K562 (cell line): ENCODE data around the gene AGK. TPM values are rescaled to one million over a fixed set of nuclear protein-coding genes. Genes with fewer than 3 reads are reported as not detected.
"Not testable (repeated sequence)": the region's sequence is repeated elsewhere in the genome, so short reads cannot be mapped to it uniquely, and the experiment has no call there.

Experiments used
- ATAC-seq: fragments of 200-7000 bp; cut with Tn5 transposase; 3 replicates; pipeline ENCODE4 v1.9.1; 2020; ENCODE audit warnings: moderate library complexity
- BruUV-seq: library from RNA; stranded (reverse); fragments of 400-500 nt; replicated peaks from 2 replicates; lab custom pipeline; 2021; lab: Mats Ljungman, UMichigan
- CTCF ChIA-PET: fragments of 300-600 bp; formaldehyde crosslinking; extraction: SDS; loops from one replicate; lab custom pipeline; 2021; ENCODE audit warnings: low intra/inter-chr PET ratio; lab: Yijun Ruan, JAX
- POLR2A ChIA-PET: fragments of 300-600, 350-650 bp; sonication (Branson Sonifier 250); formaldehyde crosslinking; extraction: SDS; loops from one replicate; lab custom pipeline; 2021; ENCODE audit warnings: antibody characterized with exemption, inconsistent platforms; lab: Yijun Ruan, JAX
- DNase-seq, 4 experiments: peaks; one replicate each; pipeline versions ENCODE4 v3.0.0 to v3.0.0-alpha.2; 2011 to 2018; ENCODE audit warnings: low spot score in 3 of 4, mixed read lengths in 3 of 4; ENCODE audit errors: extremely low read depth in 1 of 4
- FAIRE-seq: peaks from 2 replicates; lab custom pipeline; 2011; peaks lifted over from hg19 to GRCh38; lab: Jason Lieb, UNC
- H2AFZ ChIP-seq: 2 replicates; pipeline ENCODE4 v1.6.0; 2011; ENCODE audit warnings: low read depth, low read length, control low read depth, inconsistent platforms
- H3K27ac ChIP-seq: fragments of 200-600 bp; 3 replicates; pipeline ENCODE4 v1.8.0; 2011; ENCODE audit warnings: low read depth, mild to moderate bottlenecking, control low read depth, inconsistent platforms, low read length, moderate library complexity, mixed read lengths; ENCODE audit errors: extremely low read depth
- H3K27me3 ChIP-seq, 2 experiments: fragments of 300-600 bp in 1 of 2; 2 replicates in 1 of 2; 3 replicates in 1 of 2; pipeline versions ENCODE4 v1.6.0 to v1.8.0; 2011; ENCODE audit warnings: inconsistent platforms in 2 of 2, low read length in 2 of 2, mild to moderate bottlenecking in 1 of 2, mixed read lengths in 1 of 2, moderate library complexity in 1 of 2; ENCODE audit not compliant: control insufficient read depth in 2 of 2, insufficient read depth in 2 of 2
- H3K36me3 ChIP-seq: fragments of 300-600 bp; 3 replicates; pipeline ENCODE4 v1.8.0; 2011; ENCODE audit warnings: mild to moderate bottlenecking, low read length, inconsistent platforms; ENCODE audit not compliant: control insufficient read depth, insufficient read depth
- H3K4me1 ChIP-seq, 2 experiments: fragments of 200-600 bp in 1 of 2; replicated peaks in 1 of 2; 2 replicates in 1 of 2; 3 replicates in 1 of 2; pipeline versions ENCODE4 v1.5.1 to v1.8.0; 2011; ENCODE audit warnings: inconsistent platforms in 2 of 2, low read length in 2 of 2, mild to moderate bottlenecking in 1 of 2, mixed read lengths in 1 of 2, moderate library complexity in 1 of 2; ENCODE audit not compliant: control insufficient read depth in 2 of 2, insufficient read depth in 2 of 2
- H3K4me2 ChIP-seq: 2 replicates; pipeline ENCODE4 v1.6.1; 2011; ENCODE audit warnings: low read length, control low read depth, inconsistent platforms, mixed read lengths; ENCODE audit not compliant: insufficient read depth
- H3K4me3 ChIP-seq: fragments of 200-600 bp; sonication (generic), shearing (Covaris generic); 2 replicates; pipeline ENCODE4 v1.5.1; 2016; ENCODE audit warnings: control low read depth, inconsistent platforms
- H3K79me2 ChIP-seq: fragments of 200-600 bp; 3 replicates; pipeline ENCODE4 v1.8.0; 2011; ENCODE audit warnings: low read length, inconsistent platforms; ENCODE audit not compliant: control insufficient read depth, insufficient read depth
- H3K9ac ChIP-seq, 2 experiments: 2 replicates each; pipeline versions ENCODE4 v1.6.0 to v1.6.1; 2011; ENCODE audit warnings: low read depth in 2 of 2, low read length in 2 of 2, control low read depth in 1 of 2, inconsistent platforms in 1 of 2, mild to moderate bottlenecking in 1 of 2, mixed read lengths in 1 of 2; ENCODE audit not compliant: insufficient read depth in 1 of 2
- H3K9me1 ChIP-seq: one replicate; pipeline ENCODE4 v1.6.0; 2011; ENCODE audit warnings: inconsistent platforms, mild to moderate bottlenecking, low read length, moderate library complexity; ENCODE audit not compliant: control insufficient read depth, insufficient read depth
- H3K9me3 ChIP-seq: replicated peaks from 2 replicates; pipeline ENCODE4 v1.5.1; 2011; ENCODE audit warnings: low read depth, low read length, inconsistent platforms; ENCODE audit not compliant: control insufficient read depth, insufficient read depth
- H4K20me1 ChIP-seq: replicated peaks from 2 replicates; pipeline ENCODE4 v1.6.1; 2011; ENCODE audit warnings: low read length, inconsistent platforms, mixed read lengths; ENCODE audit not compliant: control insufficient read depth, insufficient read depth
- CBX2 ChIP-seq: fragments of 200-600 bp; sonication (generic); IDR thresholded peaks from one replicate; pipeline ENCODE4 v1.6.1; 2012; ENCODE audit warnings: mild to moderate bottlenecking, low read length, inconsistent platforms; ENCODE audit not compliant: insufficient read depth, poor library complexity, severe bottlenecking
- DEAF1 ChIP-seq: fragments of 450-650 bp; formaldehyde crosslinking; IDR thresholded peaks from 2 replicates; pipeline ENCODE4 v1.4.0; 2020; ENCODE audit warnings: mild to moderate bottlenecking, moderate library complexity
- EP300 ChIP-seq: IDR thresholded peaks from 2 replicates; pipeline ENCODE4 v1.6.1; 2012; ENCODE audit warnings: low read length, improper control_type of control experiment
- HDGF ChIP-seq: fragments of 450-650 bp; IDR thresholded peaks from 2 replicates; pipeline ENCODE4 v1.6.1; 2016
- L3MBTL2 ChIP-seq: fragments of 450-650 bp; IDR thresholded peaks from 2 replicates; pipeline ENCODE4 v1.6.1; 2016; ENCODE audit warnings: mild to moderate bottlenecking, moderate library complexity
- LEF1 ChIP-seq: fragments of 450-650 bp; IDR thresholded peaks from 2 replicates; pipeline ENCODE4 v1.6.1; 2016; ENCODE audit warnings: mild to moderate bottlenecking
- MIER1 ChIP-seq: fragments of 450-650 bp; IDR thresholded peaks from 2 replicates; pipeline ENCODE4 v1.6.1; 2016; ENCODE audit warnings: antibody characterized with exemption, mild to moderate bottlenecking, low read depth
- MTA3 ChIP-seq: fragments of 450-650 bp; formaldehyde crosslinking; IDR thresholded peaks from 2 replicates; pipeline ENCODE4 v1.6.1; 2017; ENCODE audit warnings: mild to moderate bottlenecking, borderline replicate concordance
- SIX5 ChIP-seq, 2 experiments: IDR thresholded peaks; 2 replicates each; pipeline ENCODE4 v1.6.1; 2011; ENCODE audit warnings: low read length in 2 of 2, borderline replicate concordance in 1 of 2, low read depth in 1 of 2, mild to moderate bottlenecking in 1 of 2, moderate library complexity in 1 of 2; ENCODE audit not compliant: insufficient read depth in 1 of 2
- TAL1 ChIP-seq: fragments of 450-650 bp; IDR thresholded peaks from 2 replicates; pipeline ENCODE4 v1.6.1; 2016; ENCODE audit warnings: mild to moderate bottlenecking
- TEAD2 ChIP-seq: fragments of 450-650 bp; IDR thresholded peaks from 2 replicates; pipeline ENCODE4 v1.6.1; 2016; ENCODE audit warnings: missing genetic modification characterization, control low read depth, missing compliant biosample characterization
- ZNF253 ChIP-seq: fragments of 250-450 bp; sonication (Bioruptor Pico); conservative IDR thresholded peaks from 2 replicates; pipeline ENCODE4 v1.6.1; 2021; ENCODE audit warnings: mild to moderate bottlenecking
- ZNF707 ChIP-seq: fragments of 250-450 bp; sonication (Bioruptor Pico); conservative IDR thresholded peaks from 2 replicates; pipeline ENCODE4 v1.8.0; 2022; ENCODE audit warnings: inconsistent platforms, mild to moderate bottlenecking, moderate library complexity
- WGBS: fragments of 100-300 bp; shearing (Covaris generic); methylation state at CpG from one replicate; pipeline ENCODE4 v1.1.6; 2016; ENCODE audit warnings: low coverage, mixed read lengths; ENCODE audit not compliant: insufficient coverage; ENCODE audit errors: missing lambda C conversion rate; 5-methylcytosine and 5-hydroxymethylcytosine counted together
- in situ Hi-C: fragments of 300-500 bp; cut with MboI; formaldehyde crosslinking; loops from 4 replicates; pipeline ENCODE4 v1.15.0; 2018; ENCODE audit warnings: inconsistent platforms, mixed read lengths
- intact Hi-C: fragments of 100-400 bp; cut with micrococcal nuclease; formaldehyde crosslinking; loops from 2 replicates; pipeline ENCODE4 v1.14.2; 2022
- polyA plus RNA-seq, 8 experiments: library from polyadenylated mRNA; depleted of rRNA in 4 of 8; stranded (reverse) in 5 of 8; unstranded in 3 of 8; fragments of >200 nt; fragmentation: Nextera tagmentation in 2 of 8; fragmentation: Illumina TruSeq in 1 of 8; extraction: Ambion mirVana in 2 of 8; extraction: Trizol in 1 of 8; gene quantifications; 2 replicates each; pipeline versions ENCODE4 v1.2.1 to v1.2.3, GENCODE V29; 2011 to 2014; ENCODE audit warnings: inconsistent platforms in 1 of 8, missing spikeins in 1 of 8
- total RNA-seq, 7 experiments: library from RNA; depleted of rRNA in 6 of 7; stranded (reverse); fragments of >200 nt in 6 of 7; fragmentation: Illumina TruSeq in 2 of 7; extraction: Trizol in 2 of 7; gene quantifications; 2 replicates each; pipeline versions ENCODE4 v1.2.1 to v1.2.3, GENCODE V29; 2011 to 2021; ENCODE audit warnings: low replicate concordance in 1 of 7

Gene AGK
- total and polyA plus RNA-seq, 9 of the 15 experiments (the other 6 are each of a cell fraction or from before 2014, with no cell fraction given), result 50.7 to 128 (median 71.8) TPM

- intact Hi-C loops, DNase-seq, H3K27me3 ChIP-seq, H2AFZ ChIP-seq, H3K9me3 ChIP-seq, H3K27ac ChIP-seq, H3K4me3 ChIP-seq, H3K4me2 ChIP-seq, H3K9me1 ChIP-seq, in situ Hi-C loops, BruUV-seq, H3K9ac ChIP-seq, ATAC-seq, FAIRE-seq, H3K79me2 ChIP-seq, H4K20me1 ChIP-seq, H3K4me1 ChIP-seq: not testable (repeated sequence)
- peaks cover 52% of the 10 kb centered on the region for H3K36me3 ChIP-seq
- POLR2A ChIA-PET, result interaction anchor here (1.2 kb wide), 1 partner anchor 21 kb away, joined by 3 read pairs; no protein-coding TSS in a partner anchor
- 83% methylated on average over 21 of the region's 21 CpGs for WGBS
- CTCF ChIA-PET, result interaction anchor here (1.1 kb wide), 1 partner anchor 837 kb away, joined by 6 read pairs; no protein-coding TSS in a partner anchor
These were observed 96.5 kb downstream of the AGK start for GRCh38 chr7:141647701-141648100.

GRCh38 chr7:141648276-141649114 lies 97.3 kb downstream of the AGK start:
- FAIRE-seq, result no peak
- in situ Hi-C loops (no loop called here), intact Hi-C loops (no loop called here)
- POLR2A ChIA-PET, result interaction anchor here (0.7 kb wide), 1 partner anchor 16 kb away, joined by 3 read pairs; no protein-coding TSS in a partner anchor
- no peaks in the 10 kb centered on the region for H3K9me3 ChIP-seq
- no peak overlapping the region for H3K9ac ChIP-seq
- no peak overlapping the region for H3K27ac ChIP-seq
- H3K4me1 ChIP-seq, result peaks cover 0 to 2% of the 10 kb centered on the region in 2 experiments; a peak in 1 of 5 replicates
- no peaks in the 10 kb centered on the region for H3K27me3 ChIP-seq
- 52% methylated on average over 6 of the region's 6 CpGs for WGBS
- H3K4me3 ChIP-seq, result no peak overlapping the region
- no peak overlapping the region for H3K4me2 ChIP-seq
- CTCF ChIA-PET, result interaction anchor here (1.1 kb wide), 1 partner anchor 837 kb away, joined by 6 read pairs; no protein-coding TSS in a partner anchor
- no peaks in the 10 kb centered on the region for H3K79me2 ChIP-seq
- ATAC-seq, result no peak
- H3K9me1 ChIP-seq, result no peaks in the 10 kb centered on the region
- H4K20me1 ChIP-seq, result no peaks in the 10 kb centered on the region
- BruUV-seq, result no TSS peak
- no peak overlapping the region for H2AFZ ChIP-seq
- DNase-seq, result no peak
- H3K36me3 ChIP-seq, result peaks cover 55% of the 10 kb centered on the region
- no peak for TF ChIP-seq SIX5 (IDR thresholded peaks at IDR 0.05; ENCODE audit: borderline replicate concordance in 1 of 2, insufficient read depth in 1 of 2, low read depth in 1 of 2, low read length in 2 of 2)
- no peak for TF ChIP-seq CBX2
- TF ChIP-seq TAL1, result no peak
- no peak for TF ChIP-seq TEAD2 (tag)
- TF ChIP-seq ZNF253, result no peak
- no peak for TF ChIP-seq MIER1
- TF ChIP-seq EP300, result no peak
- TF ChIP-seq HDGF, result no peak
- no peak for TF ChIP-seq L3MBTL2
- TF ChIP-seq LEF1, result no peak
- no peak for TF ChIP-seq DEAF1
- TF ChIP-seq ZNF707 (CRISPR knock-in tag), result no peak
- no peak for TF ChIP-seq MTA3
